ENCODE measurements around the gene GRAP.
A peak's percentile ranks its signal among the peaks of the same experiment; 100 is the strongest.

Gene GRAP

DNA sequence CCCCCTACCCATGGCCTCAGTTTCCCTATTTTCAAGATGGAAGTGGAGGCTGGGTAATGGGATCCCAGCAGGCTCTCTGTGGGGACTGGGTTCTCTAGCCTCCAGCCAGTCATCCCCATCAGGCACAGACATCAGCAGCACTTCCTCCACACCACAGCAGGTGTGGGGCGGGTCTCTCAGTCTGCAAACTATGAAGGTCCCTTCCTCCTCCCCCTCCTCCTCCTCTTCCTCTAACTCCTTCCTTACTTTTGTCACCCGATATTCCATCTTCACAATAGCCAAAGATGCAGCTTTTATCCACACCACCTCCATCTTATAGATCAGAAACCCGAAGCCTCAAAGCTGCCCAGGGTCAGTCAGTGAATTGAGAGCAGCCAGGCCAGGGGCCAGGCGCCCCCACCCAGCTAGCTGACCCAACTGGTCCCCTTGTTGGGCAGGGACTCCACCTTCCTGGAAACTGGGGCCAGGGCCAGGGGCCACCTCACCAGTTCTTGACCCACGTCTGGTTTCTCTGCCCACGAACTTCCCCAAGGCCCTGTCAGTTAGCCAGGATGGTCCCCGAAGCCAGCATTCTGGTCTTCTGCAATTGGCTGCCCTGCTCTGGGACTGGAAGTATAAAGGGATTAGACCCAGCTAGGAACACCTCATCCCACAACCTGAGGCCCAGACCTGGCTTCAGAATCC lies 44.7 kb downstream of the GRAP start:
- no peak for DNase-seq

DNA sequence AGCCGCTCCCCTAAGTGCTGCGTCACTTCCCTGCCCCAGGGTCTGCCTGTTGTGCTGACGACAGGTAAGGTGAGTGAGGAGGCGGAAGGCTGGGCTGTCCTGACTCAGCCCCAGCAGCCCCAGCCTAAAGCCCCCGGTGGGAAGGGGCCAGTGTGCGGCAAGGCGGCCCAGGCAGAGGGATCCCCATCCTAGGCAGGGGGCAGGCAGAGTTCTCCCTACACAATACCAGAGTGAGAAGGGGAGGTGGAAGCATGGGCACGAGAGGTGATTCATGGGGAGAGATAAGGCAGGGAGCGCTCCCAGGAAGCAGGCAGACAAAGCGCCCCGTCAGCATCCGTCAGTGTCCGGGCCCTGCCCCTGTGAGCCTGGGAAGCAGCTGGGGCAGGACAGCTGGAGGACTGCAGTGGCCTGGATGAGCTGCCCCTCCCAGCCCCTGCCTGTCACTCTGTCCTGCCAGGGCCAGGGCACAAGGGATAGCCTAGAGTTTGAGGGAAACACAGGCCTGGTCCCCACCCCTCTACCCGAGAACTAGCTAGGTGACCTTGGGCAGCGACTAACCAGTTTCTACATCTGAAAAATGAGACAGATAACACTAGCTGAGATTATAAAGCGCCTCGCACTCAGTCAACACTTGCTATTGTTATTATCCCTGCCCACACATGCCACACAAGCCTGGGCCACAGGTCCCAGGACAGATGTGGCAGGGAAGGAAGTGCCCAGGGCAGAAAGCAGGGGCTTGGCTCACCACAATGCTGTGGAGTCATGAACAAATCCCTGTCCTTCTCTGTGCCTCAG lies 46.0 kb downstream of the GRAP start:
- DNase-seq: no peak

DNA sequence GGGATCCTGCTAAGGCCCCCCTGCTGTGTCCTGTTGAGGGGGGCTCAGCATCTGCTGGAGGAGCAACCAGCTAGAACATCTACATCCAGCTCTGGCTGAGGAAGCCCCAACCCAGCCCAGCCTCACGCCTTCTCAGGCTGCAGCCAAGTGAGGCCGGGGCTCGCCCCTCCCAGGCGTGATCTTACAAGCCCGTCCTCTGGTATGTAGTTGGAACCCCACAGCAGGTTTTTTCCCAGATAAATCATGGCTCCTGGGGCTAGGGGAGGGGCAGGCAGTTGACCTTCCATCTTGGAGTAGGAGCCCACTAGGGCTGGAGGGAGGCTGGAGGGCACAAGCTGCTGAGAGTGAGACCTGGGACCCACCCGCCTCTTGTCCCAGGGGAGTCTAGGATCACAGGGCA lies 46.8 kb downstream of the GRAP start:
- no peak for DNase-seq

DNA sequence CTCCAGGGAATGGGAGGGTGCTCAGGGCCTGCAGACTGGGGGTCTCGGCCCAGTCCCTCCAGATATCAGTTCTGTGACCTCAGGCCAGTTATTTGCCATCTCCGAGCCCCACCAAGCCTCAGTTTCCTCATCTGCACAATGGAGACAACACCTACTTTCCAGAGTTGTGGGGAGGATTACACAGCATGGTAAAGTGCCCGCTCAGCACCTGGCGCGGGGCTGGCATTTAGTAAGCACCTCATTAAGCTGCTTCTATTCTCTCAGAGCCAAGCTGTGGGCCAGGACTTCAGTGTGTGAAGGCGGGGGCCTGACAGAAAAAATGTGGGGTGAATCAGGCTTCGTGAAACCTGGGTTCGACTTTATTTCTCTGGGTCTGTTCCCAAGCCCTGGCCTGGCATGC lies 47.4 kb downstream of the GRAP start:
- DNase-seq: no peak

DNA sequence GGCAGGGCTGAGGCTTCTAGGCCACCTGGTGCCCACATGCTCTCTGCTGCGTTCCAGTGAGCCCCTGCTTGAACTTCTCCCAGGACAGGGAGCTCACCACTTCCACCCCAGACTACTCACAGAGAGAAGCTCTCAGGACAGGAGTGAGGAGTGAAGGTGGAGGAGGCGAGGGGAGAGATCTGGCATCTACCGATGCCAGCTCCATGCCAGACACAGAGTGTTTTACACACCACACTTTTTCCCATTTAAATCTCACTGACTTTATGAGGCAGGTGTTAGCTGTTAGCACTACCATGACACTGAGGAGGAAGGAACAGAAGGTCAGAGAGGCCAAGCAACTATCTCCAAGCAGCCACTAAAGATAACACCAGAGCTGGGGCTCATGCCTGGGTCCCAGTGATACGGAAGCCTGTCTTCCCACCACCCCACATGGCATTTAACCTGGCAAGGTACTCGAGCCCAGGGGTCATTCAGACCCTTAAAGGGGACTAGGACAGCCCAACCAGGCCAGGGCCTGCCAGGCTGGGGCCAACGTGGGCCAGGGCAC lies 49.0 kb downstream of the GRAP start:
- DNase-seq: no peak

DNA sequence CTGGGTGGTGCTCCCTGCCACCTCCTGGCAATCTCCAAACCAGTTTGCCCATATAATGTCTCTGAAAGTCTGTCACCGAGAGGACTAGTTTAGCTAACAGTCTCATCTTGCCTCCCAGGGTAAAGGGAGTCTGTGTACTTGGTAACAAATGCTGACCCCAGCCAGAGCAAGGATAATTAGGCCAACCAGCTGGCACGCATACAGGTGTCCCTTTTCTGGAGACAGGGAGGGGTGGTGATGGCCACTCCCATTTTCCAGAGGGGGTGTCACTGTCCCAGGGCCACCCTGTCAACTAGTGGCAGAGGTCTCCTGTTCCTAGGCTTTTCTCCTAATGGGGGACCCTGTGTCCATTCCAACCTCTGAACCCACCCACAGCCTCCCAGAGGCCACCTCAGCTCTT lies 50.3 kb downstream of the GRAP start:
- DNase-seq: no peak

DNA sequence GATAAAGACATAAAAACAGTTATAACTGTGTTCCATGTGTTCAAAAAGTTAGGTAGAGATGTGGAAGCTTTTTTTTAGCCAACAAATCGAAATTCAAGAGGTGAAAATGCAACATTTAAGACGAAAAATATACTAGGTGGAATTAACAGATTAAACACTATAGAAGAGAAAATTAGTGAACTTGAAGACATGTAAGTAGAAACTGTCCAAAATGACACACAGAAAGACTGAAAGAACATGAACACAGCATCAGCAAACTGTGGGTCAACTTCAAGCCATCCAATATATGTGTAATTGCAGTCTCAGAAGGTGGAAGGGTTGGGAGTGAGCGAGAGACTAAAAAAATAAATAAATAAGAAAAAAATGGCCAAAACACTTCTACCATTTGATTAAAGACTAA lies 51.5 kb downstream of the GRAP start:
- DNase-seq: no peak

DNA sequence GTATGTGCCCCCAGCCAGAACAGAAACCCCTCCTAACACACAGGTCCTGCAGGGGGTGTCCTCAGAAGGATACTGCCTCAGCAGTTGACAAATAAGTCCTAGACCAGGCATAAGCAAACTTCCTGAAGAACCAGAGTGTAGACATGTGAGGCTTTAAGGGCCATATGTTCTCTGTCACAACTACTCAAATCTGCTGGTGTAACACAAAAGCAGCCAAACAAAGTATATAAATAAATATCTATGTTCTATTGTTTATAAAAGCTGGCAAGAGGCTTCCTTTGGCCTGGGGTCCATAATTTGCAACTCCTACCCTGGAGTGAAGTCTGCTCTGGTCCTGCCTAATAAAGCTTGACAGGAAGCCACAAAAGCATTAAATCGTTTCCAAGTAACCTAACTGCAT lies 52.1 kb downstream of the GRAP start:
- DNase-seq: no peak

DNA sequence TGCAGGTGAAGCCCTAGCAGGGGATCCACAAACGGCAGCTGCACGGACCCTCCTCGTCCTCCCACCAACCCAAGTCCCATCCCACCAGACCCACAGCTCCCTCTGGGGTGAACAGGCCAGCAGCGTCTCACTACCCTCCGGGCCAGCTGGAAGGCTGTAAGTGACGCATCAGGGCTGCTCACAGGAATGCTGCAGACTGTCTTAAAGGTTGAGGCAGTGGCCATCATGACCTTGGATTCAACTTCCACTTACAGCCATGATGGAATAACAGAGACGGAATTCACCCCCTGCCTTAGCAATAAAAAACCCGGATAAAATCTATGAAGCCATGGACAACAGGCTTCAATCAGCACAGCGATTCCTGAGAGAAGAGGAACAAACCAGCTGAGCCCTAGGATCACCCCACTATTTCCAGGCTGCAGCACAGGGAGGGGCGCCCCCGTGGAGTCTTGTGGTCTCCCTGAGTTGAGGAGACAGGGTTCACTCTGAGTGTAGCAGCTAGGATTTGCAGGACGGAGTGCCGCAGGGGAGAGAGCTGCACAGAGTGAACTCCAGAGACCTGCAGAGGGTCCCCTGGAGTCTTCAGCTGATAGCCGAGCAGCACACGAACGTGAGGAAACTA lies 52.7 kb downstream of the GRAP start:
- no peak for DNase-seq

DNA sequence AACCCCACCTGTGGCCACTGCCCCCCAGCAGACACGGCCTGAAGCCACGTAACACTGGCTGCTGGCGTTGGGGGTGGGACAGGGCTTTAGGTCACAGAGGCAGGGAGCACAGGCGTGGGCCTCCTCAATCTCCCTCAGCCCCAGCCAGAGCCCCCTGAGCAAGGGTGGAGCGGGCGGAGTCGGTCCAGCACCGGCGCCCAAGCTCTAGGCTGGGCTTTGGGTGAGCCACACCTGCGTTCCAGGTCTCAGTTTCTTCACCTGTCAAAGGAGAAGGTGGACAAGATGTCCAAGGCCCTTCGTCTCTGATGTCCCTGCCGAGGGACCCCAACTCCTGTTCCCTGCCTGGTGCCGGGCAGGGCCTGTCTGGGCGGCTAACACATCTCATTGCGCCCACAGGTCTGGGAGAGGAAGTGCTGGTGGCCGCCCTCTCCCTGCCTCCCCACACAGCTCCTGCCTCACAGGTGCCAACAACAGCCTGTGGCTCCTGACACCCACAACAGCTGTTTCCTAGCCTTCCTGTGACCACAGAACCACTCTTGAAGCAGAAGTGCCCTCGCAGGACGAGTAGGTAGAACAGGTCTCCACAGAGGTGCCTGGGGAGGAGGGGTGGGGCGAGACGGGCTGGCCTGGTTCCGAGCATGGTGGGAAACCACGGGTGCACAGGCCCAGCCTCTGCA lies 54.2 kb downstream of the GRAP start:
- DNase-seq: no peak

DNA sequence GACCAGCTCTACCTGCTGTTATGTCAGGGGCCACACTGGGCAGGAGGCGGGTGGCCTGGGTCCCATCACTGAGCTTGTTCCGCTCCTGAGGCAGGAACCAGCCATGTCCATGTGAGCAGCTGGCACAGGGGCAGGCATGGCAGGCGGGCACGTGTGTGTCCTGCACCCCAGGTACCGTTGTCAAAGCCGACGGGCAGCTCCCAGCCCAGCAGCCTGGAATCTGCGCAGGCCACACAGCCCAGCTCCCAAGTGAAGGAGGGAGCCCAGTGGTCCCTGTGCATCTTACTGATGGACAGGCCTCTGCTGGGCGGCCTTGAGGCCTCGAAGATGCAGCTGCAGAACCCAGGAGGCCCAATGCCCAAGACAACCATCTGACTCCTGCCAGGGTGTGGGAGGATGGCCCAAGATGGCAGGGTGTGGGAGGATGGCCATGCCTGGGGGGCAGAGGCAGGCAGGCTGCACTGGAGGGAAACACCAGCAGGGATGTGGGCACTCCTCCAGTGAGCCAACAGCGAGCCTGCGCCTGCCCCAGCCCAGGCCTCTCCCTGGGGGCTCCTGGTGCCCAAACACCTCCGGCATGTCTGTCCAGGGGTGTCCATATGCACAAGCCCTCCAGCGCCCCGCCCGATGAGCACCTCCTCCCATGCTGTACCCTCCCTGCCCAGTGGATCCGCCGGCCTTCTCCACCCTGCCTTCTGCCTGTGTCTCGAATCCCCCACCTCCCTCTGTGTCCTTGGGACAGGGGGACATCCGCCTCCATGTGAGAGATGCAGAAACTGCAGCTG lies 55.0 kb downstream of the GRAP start:
- no peak for DNase-seq

DNA sequence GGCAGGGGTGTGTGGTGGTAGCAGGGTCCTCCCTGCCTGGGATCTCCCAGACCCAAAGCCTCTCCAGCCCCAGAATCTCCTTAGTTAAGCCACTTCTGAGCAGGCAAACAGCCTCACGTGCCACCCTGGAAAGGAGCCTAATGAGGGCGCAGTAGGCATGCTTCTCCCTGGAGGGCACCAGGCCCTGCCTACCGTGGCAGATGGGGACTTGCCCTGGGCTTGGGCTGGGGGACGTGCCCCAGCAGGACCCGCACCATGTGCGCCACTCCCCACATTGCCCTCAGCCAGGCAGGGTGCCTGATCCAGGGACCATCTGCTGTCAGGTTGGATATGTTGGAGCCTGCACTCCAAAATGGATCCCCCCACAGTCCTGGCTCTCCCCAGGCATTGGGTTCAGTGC lies 56.4 kb downstream of the GRAP start:
- no peak for DNase-seq

DNA sequence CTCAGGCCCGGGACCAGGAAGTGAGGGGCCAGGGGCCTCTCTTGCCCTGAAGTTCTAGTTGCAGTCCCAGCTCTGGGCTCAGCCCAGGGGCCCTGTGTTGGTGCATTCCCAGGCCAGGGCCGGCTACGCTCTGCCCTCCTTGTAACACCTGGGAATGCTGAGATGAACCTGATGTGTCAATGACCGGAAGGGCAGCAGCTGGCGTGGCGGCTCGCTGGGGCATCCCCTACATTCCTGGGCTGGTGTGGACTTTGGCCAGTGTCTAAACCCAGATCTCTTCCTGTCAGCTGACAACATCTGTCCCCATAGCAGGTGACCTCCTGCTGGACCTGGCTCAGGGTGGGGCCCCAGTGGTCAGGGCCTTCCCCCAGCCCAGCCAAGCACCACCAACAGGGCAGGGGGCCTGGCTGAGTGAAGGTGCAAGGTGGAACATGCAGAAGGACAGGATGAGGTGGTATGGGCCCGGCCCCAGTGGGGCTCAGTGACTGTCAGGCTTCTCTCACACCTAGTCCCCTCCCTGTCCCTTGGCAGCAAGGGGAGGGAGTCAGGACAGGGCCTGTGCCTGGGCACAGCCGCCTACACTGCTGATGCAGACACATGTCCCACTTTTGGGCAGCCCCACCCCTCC lies 58.1 kb downstream of the GRAP start:
- no peak for DNase-seq

DNA sequence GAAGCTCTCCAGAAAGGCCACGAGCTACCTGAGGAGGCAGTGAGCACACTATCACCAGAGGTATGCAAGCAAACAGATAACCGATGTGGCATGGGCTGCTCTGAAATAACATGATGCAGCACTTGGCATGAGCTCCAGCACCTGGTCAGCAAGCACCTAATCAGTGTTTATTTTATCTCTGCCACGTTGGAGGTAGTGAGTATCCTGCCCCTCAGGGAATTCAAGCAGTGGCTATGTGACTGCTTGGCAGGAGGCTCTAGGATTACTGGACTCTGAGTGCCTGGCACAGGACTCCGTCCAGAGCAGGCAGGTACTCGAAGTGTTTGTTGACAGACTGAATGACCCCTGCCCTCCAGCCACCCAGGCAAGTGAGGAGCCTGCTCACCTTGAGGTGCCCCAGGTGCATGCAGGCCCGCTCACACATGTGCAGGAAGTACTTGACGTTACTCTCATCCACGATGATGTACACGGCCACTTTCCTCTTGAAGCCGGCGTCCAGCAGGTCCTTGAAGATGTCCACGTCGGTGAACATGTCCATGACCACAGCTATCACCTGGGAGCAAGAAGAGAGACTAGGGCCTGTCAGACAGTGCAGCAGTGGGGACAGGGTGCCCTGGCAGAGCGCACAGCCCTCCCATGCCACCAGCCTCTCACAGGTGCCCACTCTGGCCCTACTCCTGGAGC lies 58.8 kb downstream of the GRAP start:
- no peak for DNase-seq

DNA sequence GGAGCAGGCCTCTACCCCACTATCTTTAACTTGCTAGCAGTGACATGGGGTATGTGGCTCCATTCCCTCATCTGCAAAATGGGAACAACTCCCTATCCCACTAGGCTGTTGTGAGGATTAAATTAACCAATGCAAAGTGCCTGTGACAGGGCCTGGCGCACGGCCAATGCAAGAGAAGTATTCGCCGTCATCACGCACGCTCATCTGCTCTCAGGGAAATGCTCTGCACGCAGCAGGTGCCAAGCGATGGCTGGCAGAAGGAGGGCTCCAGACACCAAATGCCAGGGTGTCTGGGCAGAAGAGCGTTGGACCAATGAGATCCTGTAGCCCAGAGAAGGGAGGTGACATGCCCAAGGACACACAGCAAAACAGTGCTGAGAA lies 59.5 kb downstream of the GRAP start:
- no peak for DNase-seq

DNA sequence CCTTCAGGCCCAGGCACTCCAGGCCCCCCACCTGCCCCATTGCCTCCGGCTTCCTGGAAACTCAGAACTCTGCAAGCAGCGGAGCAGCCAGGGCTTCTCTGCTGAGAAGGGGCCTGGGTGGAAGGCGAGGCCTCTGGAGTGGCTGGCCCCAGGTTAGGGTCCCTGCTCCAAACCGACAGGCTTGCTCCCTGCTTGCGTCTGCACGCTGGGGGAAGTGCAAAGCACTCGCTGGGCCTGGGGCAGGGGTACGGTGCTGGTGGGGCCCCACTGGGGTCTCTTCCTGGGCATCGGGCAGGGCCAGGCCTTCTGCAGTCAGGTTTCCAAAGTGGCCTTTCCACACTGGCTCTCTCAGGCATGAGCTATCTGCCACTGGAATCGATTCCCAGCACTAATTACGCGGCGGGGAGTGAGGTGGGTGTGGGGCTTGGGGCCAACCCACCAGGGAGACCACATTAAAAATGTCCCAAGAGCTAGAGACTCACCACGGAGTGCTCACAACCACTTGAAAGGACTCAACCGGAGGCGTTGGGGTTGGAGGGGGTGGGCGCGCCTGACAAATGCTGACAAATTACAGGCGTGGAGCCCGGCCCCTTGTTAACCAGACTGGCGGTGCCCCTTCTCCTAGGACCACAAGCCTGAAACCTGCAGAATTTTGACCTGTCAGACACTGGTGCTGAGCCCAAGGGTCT lies 60.1 kb downstream of the GRAP start:
- DNase-seq: no peak

DNA sequence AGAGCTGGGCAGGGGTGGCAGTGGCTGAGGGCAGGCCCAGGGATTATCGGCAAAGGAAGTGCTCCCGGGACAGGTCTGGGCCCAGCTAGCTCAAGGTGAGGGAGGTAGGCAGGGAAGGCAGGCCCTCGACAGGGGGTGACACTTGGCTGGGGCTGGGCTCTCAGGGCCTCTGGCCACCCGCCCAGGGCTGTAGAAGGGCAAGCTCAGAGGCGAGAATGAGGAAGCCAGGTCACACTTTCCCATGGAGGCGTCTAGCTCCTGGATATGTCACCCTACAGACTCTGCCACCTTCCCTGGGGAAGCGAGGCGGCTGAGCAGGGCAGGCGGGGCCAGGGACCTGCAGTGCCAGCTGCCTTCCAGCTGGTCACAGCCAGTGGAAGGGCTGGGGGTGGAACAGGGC lies 61.3 kb downstream of the GRAP start:
- DNase-seq: no peak

DNA sequence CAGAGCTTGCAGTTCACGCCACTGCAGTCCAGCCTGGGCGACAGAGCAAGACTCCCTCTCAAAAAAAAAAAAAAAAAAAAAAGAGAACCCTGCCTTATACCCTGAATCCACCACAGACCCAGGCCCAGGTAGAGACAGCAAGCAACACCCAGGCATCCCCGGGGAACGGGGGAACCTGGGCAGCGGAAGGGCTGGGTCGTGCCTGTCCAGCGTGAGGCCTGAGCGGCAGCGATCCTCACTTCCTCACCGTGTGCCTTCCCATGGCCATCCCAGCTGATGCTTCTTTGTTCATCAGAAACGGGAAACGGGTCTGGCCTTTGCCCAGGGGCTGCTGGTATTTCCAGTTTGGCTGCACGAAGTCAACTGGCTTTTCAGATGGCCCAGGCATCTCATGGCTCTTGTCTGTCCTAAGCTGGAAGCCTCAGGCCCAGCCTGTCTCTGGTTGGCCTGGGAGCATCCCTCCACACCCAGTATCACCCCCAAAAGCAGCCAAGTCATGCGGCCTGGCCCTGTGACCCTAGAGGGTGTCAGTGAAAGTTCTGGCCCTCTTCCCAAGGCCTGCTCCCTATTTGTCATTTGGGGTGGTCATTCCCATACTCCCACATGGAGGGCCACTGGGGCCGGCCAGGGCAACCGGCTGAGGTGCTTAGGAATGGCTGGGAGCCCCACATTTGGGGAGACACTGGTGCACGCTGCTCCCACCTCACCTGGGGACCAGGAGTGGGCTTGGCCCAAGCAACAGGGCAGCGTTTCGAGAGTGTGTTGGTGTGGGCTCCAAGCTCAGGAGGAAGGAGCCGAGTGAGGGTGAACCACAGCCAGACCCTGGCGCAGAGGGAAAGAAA lies 62.3 kb downstream of the GRAP start:
- no peak for DNase-seq

DNA sequence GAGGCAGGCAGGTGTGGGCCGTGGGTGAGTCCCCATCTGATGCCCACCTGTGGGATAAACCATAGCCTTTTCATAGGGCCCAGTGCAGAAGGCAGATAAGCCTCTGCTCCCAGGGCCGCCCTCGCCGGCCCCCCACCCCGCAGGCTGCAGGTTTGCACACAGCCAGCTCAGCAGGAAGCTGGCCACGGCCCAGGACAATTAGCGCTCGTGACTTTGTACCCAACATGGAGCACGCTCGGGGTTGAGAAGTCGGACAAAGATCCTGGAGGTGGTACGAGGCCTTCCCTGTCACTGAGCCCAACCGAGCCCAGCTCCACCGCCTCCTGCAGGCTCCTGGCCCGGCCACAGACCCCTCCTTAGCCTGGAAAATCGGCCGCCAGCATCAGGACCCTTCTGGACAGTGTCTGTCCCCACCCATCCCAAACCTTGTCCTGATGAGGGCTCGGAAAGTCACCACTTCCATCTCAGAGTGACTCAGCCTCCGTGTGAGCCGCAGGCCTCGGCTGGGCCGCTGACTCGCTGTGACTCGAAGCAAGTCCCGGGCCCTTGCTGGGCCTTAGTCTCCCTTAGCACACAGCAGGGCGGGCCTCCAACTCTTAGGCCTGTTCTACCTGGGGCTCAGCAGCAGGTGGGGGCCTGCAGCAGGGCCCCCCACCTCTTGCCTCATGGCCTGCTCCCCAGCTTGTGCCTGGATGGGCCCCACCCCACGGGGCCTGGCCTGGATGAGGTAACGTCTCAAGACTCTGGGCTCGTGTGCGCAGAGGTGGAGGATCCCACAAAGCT lies 64.9 kb downstream of the GRAP start:
- DNase-seq: peak; percentile 2
